Effector memory CD8-positive, alpha-beta T cell (primary cell): ENCODE results near the gene GTF3C1.
A peak's percentile ranks its signal among the peaks of the same experiment; 100 is the strongest.

Experiments used
- ATAC-seq: fragments of 150-1000 bp; cut with Tn5 transposase; replicated peaks from 2 replicates; pipeline ENCODE4 v1.10.0; 2021; ENCODE audit warnings: mild to moderate bottlenecking, moderate library complexity
- DNase-seq, 3 experiments: peaks; one replicate each; pipeline ENCODE4 v3.0.0; 2021
- H3K27ac Mint-ChIP-seq, 2 donors: one replicate each; pipeline ENCODE4 v1.8.0; 2022; ENCODE audit warnings: mild to moderate bottlenecking in 2 of 2, mixed read lengths in 2 of 2, moderate library complexity in 2 of 2
- H3K27me3 Mint-ChIP-seq, 2 donors: one replicate each; pipeline ENCODE4 v1.8.0; 2022; ENCODE audit warnings: mixed read lengths in 2 of 2
- H3K36me3 Mint-ChIP-seq: one replicate; pipeline ENCODE4 v1.8.0; 2022; ENCODE audit warnings: mild to moderate bottlenecking, moderate library complexity, mixed read lengths; ENCODE audit not compliant: insufficient read depth
- H3K4me1 Mint-ChIP-seq, 2 donors: one replicate each; pipeline ENCODE4 v1.8.0; 2022; ENCODE audit warnings: low read depth in 2 of 2, mixed read lengths in 2 of 2
- H3K4me3 Mint-ChIP-seq, 2 donors: one replicate each; pipeline ENCODE4 v1.8.0; 2022; ENCODE audit warnings: mild to moderate bottlenecking in 2 of 2, mixed read lengths in 2 of 2, moderate library complexity in 2 of 2
- H3K9me3 Mint-ChIP-seq, 2 donors: one replicate each; pipeline ENCODE4 v1.8.0; 2022; ENCODE audit warnings: mixed read lengths in 2 of 2

GTF3C1 gene

DNA sequence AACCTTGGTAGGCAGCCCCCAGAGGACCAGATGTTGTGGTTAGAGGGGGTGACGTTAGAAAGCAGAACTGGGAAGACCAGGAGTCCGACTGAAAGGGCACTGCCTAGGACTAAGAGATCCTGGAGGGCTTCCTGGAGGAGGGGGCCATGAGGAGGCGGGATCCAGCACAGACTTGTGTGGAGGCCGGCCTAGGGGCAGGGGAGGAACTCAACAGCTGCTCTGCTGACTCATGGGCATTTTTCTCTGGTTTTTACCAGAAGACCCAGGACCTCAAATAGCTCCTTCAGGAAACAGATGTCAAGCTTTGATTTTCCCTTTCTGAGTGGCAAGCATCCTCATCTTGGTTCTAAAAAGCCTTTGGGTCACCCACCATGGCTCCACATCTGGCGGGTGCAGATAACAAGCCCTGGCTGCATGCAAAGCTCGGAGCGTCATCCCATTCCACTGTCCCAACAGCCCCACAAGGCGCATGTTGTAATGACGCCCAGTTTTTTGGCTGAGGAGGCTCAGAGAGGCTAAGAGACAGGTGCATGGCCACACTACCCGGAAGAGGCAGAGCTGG is 118.7 kb downstream of the GTF3C1 start:
- H3K9me3 Mint-ChIP-seq: no peaks in the 10 kb centered on the region
- peaks cover 79% of the 10 kb centered on the region for H3K36me3 Mint-ChIP-seq
- H3K27ac Mint-ChIP-seq: peak overlapping the region; percentile 80 to 87
- H3K4me3 Mint-ChIP-seq: no peak overlapping the region
- H3K27me3 Mint-ChIP-seq: no peaks in the 10 kb centered on the region
- no peak for DNase-seq
- ATAC-seq: no peak
- H3K4me1 Mint-ChIP-seq: peaks cover 18 to 28% of the 10 kb centered on the region in 2 donors

DNA sequence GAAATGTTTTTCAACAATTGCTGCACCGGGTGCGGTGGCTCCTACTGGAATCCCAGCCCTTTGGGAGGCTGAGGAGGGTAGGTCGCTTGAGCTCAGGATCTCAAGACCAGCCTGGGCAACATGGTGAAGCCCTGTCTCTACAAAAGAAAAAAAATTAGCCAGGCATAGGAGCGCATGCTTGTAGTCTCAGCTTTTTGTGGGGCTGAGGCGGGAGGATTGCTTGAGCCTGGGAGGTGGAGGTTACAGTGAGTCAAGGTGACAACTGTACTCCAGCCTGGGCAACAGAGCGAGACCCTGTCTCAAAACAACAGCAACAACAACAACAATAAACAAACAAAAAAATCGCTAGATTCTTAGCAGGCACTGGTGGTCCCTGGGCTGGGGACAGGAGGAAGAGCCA is 119.2 kb downstream of the GTF3C1 start:
- H3K4me3 Mint-ChIP-seq: peak overlapping the region in 1 of 2 donors; percentile 21
- H3K9me3 Mint-ChIP-seq: no peaks in the 10 kb centered on the region
- ATAC-seq (no peak), DNase-seq (no peak)
- H3K27me3 Mint-ChIP-seq: no peaks in the 10 kb centered on the region
- peak overlapping the region; percentile 80 to 87 for H3K27ac Mint-ChIP-seq
- H3K4me1 Mint-ChIP-seq: peaks cover 20 to 29% of the 10 kb centered on the region in 2 donors
- peaks cover 79% of the 10 kb centered on the region for H3K36me3 Mint-ChIP-seq

DNA sequence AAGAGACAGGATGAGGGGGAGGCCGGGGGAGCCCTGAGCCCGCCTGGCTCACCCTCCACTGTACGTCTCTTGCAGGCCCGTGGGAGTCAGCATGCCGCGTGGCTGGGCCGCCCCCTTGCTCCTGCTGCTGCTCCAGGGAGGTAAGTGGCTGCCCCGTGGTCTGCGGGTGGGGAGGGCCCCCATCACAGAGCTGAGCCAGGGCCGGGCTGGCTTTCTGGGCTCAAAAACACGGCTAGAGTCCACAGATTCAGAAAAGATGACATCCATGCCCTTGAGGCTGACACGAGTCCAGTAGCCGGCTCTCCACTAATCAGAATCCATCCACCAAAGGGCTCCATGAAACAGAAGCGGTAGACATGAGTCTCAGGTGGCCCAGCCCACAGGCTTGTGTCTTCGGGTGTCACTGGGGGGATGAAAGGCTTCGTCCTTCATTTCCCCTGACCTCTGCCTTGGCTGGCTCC is 119.7 kb downstream of the GTF3C1 start:
- Mint-ChIP-seq H3K27ac (peak overlapping the region; percentile 49 to 87), H3K27me3 (no peaks in the 10 kb centered on the region), H3K4me1 (peaks cover 21 to 32% of the 10 kb centered on the region in 2 donors), H3K4me3 (peak overlapping the region in 1 of 2 donors; percentile 21), H3K9me3 (no peaks in the 10 kb centered on the region), H3K36me3 (peaks cover 81% of the 10 kb centered on the region)
- ATAC-seq: no peak
- DNase-seq: no peak

DNA sequence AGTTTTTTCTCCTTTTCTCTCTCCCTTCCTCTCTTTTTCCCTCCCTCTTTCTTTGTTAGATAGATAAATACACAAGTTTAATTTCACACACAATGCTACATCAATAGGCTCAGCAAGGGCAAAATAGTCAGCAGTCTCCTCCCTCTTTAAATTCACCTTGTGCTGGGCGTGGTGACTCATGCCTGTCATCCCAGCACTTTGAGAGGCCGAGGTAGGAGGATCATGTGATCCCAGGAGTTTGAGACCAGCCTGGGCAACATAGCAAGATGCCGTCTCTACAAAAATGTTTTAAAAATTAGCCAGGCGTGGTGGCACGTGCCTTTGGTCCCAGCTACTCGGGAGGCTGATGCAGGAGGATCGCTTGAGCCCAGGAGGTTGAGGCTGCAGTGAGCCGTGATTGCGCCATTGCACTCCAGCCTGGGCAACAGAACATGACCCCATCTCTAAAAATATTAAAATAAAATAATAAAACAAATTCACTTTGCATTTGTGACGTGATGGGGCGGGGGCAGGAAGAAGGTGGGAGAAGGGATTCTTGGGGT is 120.3 kb downstream of the GTF3C1 start:
- ATAC-seq (no peak), DNase-seq (no peak)
- H3K27ac Mint-ChIP-seq: peak overlapping the region; percentile 49 to 87
- H3K4me3 Mint-ChIP-seq: no peak overlapping the region
- no peaks in the 10 kb centered on the region for H3K9me3 Mint-ChIP-seq
- peaks cover 79% of the 10 kb centered on the region for H3K36me3 Mint-ChIP-seq
- peaks cover 22 to 36% of the 10 kb centered on the region in 2 donors for H3K4me1 Mint-ChIP-seq
- H3K27me3 Mint-ChIP-seq: no peaks in the 10 kb centered on the region

DNA sequence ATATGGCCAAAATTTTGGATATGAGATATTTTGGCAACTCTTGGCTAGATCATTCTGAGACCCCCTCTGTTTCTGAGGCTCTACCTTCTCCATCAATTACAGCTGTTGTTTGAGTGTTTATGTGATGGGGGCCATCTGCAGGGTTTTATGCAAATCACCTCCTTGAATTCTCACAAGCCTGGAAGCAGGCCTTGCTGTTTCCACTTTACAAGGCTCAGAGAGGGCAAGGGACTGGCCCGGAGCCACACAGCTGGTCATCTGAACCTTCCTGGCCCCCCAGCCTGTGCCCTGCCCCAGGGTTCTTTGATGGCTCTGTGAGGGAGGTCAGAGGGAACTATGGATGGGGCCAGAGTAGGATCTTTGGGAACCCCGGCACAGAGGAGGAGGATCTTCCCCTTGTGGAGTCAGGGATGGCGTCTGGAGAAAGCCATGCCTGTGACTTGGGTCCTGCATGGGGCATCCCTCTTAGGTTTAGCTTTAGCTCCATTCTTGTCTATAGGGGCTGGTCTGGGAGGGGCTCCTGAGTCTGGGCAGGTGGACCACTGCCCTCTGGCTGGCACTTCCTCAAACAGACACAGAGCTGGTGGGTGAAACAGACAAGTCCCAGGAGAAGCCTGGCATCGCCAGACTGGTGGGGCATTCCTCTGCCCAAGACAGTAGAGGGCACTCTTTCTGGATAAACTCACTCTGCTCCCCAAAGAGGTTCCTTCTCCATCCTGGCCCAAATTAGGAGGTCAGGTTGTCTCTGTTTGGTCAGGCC is 121.5 kb downstream of the GTF3C1 start:
- peak in 1 of 3 experiments; percentile 1 for DNase-seq
- Mint-ChIP-seq H3K4me1 (peaks cover 20 to 37% of the 10 kb centered on the region in 2 donors), H3K27ac (peak overlapping the region; percentile 62 to 89), H3K27me3 (no peaks in the 10 kb centered on the region), H3K36me3 (peaks cover 72% of the 10 kb centered on the region), H3K9me3 (no peaks in the 10 kb centered on the region), H3K4me3 (no peak overlapping the region)
- ATAC-seq: no peak

DNA sequence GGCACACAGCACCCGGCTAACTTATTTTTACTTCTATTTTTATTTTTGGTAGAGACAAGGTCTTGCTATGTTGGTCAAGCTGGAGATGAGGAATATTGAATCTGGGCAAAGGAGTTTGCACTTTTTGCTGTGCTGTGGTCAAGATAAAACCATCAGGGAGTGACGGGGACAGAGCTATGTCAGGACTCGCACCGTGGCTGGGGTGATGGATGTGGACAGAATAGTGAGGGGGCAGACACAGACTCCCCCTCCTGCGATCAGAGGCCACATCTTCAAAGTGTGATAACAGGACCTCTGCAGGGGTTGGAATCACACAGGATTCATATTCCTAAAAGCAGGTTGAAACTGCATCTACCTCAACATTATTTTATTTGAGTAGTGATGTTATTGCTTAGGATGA is 122.2 kb downstream of the GTF3C1 start:
- no peaks in the 10 kb centered on the region for H3K27me3 Mint-ChIP-seq
- H3K4me3 Mint-ChIP-seq: no peak overlapping the region
- H3K4me1 Mint-ChIP-seq: peaks cover 19 to 34% of the 10 kb centered on the region in 2 donors
- H3K27ac Mint-ChIP-seq: peak overlapping the region; percentile 87 to 89
- H3K9me3 Mint-ChIP-seq: no peaks in the 10 kb centered on the region
- DNase-seq (peak in 1 of 3 experiments; percentile 0), ATAC-seq (no peak)
- peaks cover 67% of the 10 kb centered on the region for H3K36me3 Mint-ChIP-seq

DNA sequence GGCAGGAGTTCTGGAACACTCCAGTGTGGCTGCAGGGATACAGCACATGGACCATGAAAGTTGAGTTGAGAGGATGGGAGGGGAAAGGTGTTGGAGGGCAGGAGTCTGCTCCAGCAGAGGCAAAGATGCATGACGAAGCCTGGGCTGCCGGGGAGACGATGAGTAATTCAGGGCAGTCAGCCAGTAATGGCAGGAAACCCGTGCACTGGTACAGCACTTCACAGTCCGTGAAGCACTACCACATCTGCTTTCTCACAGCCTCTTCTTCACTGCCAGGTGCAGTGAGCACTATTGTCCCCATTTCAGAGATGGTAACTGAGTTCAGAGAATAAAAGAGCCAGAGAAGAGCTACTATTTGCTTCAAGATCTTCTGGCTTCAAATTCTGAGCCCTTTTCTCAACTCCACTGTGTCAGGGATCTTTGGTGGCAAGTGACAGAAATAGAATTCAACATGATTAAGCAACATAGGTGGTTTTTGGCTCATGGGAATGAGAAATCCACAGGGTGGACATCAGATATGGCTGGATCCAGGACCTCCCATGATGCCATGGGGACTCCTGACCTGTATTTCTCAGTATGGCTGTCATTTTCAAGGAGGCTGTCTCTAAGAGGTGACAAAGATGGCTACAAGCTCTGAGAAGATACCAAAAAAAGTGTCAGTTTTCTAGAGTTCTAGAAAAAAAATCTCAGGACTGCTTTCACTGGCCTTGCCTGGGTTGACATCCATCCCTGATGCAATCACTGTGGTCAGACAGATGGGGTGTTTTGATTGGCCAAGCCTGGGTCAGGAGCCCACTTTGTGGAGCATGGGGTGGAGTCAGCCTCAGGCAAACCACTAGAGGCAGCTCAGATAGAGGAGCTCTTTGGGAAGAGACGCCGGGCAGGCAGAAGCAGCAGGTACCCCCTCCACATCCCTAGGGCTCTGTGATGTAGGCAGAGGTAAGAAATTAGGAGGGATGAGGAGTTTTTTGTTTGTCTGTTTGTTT is 123.0 kb downstream of the GTF3C1 start:
- H3K36me3 Mint-ChIP-seq: peaks cover 72% of the 10 kb centered on the region

DNA sequence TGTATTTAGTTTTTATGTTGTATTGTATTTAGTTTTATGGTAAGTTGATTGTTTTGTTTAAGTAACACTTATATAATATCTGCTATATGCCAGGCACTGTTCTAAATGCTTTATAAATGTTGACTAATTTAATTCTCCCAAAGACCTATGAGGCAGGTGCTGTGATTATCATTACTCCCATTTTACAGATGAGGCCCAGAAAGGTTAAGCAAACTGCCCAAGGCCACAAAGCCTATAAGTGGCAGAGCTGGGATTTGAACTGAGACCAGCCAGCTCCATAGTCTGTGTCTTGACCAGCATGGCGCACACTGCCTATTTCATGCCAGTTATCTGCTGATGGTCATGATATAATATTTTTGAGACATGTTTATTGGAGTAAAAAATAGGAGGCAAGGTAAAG is 123.8 kb downstream of the GTF3C1 start:
- H3K4me3 Mint-ChIP-seq: peak overlapping the region; percentile 22 to 46

More for the DNA sequence above, 123.0 kb downstream of the GTF3C1 start:
- peaks cover 19 to 33% of the 10 kb centered on the region in 2 donors for H3K4me1 Mint-ChIP-seq
- H3K4me3 Mint-ChIP-seq: peak overlapping the region; percentile 22 to 46
- H3K27ac Mint-ChIP-seq: peak overlapping the region; percentile 87 to 89
- ATAC-seq: peak; percentile 98
- H3K9me3 Mint-ChIP-seq: peaks cover 0 to 2% of the 10 kb centered on the region in 2 donors
- H3K27me3 Mint-ChIP-seq: no peaks in the 10 kb centered on the region
- DNase-seq: peak; percentile 64 to 65 (median 64)

DNA sequence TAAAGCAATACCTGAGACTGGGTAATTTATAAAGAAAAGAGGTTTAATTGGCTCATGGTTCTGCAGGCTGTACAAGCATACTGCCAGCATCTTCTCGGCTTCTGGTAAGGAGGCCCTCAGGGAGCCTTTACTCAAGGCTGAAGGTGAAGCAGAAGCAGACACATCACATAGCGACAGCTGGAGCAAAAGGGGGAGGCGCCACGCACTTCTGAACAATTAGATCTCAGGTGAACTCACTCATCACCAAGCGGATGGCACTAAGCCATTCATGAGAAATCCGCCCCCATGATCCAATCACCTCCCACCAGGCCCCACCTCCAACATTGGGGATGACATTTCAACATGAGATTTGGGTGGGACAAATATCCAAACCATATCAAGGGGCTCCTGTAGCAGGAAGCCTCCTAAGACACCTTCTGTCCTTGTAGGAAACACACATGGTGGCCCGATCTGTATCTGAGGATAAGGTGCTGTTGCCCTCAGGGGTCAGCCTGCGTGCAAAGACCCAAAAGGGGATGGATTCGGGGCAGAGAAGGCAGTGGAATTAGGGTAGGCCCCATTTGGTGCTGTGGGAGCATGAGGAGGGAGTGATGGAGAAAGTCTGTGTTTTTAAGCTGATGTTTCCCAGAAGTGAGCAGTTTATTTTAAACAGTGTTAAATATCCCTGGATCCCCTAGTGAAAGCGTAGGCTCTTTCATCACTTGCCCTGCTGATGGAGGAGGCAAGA is 124.8 kb downstream of the GTF3C1 start:
- H3K27me3 Mint-ChIP-seq: no peaks in the 10 kb centered on the region
- no peak overlapping the region for H3K4me3 Mint-ChIP-seq
- DNase-seq (no peak), ATAC-seq (no peak)
- peaks cover 0 to 2% of the 10 kb centered on the region in 2 donors for H3K9me3 Mint-ChIP-seq
- peaks cover 63% of the 10 kb centered on the region for H3K36me3 Mint-ChIP-seq
- H3K4me1 Mint-ChIP-seq: peaks cover 22 to 34% of the 10 kb centered on the region in 2 donors
- H3K27ac Mint-ChIP-seq: peak overlapping the region; percentile 21 to 89

More for the DNA sequence above, 123.8 kb downstream of the GTF3C1 start:
- Mint-ChIP-seq H3K27me3 (no peaks in the 10 kb centered on the region), H3K9me3 (peaks cover 0 to 2% of the 10 kb centered on the region in 2 donors), H3K27ac (peak overlapping the region; percentile 87 to 89), H3K36me3 (peaks cover 67% of the 10 kb centered on the region), H3K4me1 (peaks cover 19 to 33% of the 10 kb centered on the region in 2 donors)
- DNase-seq: no peak
- no peak for ATAC-seq

DNA sequence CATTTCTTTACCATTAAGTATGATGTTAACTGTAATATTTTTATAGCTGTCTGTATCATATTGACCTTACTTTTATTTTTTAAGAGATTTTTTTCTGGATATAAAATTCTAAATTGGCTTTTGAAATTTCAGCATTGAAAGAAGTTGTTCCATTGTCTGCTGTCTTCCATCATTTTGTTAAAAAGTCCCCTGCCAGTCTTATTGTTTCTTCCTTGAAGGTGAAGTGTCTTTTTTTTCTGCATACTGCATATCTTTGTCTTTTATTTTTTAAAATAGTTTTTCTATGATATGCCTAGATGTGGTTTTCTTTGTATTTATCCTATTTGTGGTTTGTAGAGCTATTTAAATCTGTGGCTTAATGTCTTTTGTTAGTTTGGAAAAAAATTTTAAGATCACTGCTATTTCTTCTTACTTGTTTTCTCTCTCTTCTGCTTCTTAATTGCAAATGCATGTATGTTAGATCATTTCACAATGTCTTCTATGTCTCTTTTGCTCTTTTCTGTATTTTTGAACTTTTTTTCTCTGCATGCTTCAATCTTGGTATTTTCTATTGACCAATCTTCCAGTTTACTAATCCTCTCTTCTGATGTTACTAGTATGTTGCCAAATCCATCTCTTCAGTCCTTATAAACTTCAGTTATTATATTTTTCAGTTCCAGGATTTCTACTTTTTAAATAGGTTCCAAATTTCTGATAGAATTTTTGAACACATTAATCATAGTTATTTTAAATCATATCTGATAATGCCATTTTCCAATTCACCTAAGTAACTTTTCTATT is 127.6 kb downstream of the GTF3C1 start:
- Mint-ChIP-seq H3K9me3 (peaks cover 0 to 2% of the 10 kb centered on the region in 2 donors), H3K36me3 (peaks cover 61% of the 10 kb centered on the region), H3K4me1 (peaks cover 23 to 38% of the 10 kb centered on the region in 2 donors), H3K27me3 (no peaks in the 10 kb centered on the region), H3K27ac (peak overlapping the region in 1 of 2 donors; percentile 32), H3K4me3 (no peak overlapping the region)
- ATAC-seq (no peak), DNase-seq (no peak)

DNA sequence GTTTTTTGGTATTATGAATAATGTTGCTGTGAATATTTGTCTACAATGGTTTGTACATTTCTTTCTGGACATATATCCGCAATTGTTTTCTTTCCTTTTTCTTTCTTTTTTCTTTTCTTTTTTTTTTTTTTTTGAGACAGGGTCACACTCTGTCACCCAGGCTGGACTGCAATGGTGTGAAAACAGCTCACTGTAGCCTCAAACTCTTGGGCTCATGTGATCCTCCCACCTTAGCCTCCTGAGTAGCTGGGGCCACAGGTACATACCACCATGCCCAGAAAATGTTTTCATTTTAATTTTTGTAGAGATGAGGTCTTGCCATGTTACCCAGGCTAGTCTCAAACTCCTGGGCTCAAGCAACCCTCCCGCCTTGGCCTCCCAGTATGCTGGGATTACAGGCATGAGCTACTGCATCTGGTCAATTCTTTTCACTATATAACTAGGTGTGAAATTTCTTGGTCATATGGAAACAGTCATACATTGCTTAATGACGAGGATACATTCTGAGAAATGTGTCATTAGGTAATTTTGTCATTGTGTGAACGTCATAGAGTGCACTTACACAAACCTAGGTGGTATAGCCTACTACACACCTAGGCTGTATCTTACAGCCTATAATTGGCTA is 132.6 kb downstream of the GTF3C1 start:
- Mint-ChIP-seq H3K4me1 (peaks cover 34 to 55% of the 10 kb centered on the region in 2 donors), H3K36me3 (peaks cover 40% of the 10 kb centered on the region), H3K27me3 (no peaks in the 10 kb centered on the region), H3K27ac (peak overlapping the region in 1 of 2 donors; percentile 54), H3K9me3 (no peaks in the 10 kb centered on the region), H3K4me3 (no peak overlapping the region)
- DNase-seq (no peak), ATAC-seq (peak; percentile 24)
